Gastroesophageal sphincter (tissue), 4 donors: ENCODE data around the gene CCDC136. TPM values are rescaled to one million over a fixed set of nuclear protein-coding genes. Genes with fewer than 3 reads are reported as not detected.

Experiments
- ATAC-seq: fragments of 150-250 bp; one replicate; pipeline ENCODE4 v1.9.1; 2016; ENCODE audit warnings: mild to moderate bottlenecking, moderate library complexity
- H3K27ac ChIP-seq, 4 donors: fragments of 200-600 bp; sonication (generic) in 3 of 4; 1 replicate in 3 of 4; 2 replicates in 1 of 4; pipeline ENCODE4 v1.5.1; 2016 to 2019
- H3K27me3 ChIP-seq: fragments of 200-600 bp; sonication (generic); one replicate; pipeline ENCODE4 v1.5.1; 2019
- H3K36me3 ChIP-seq, 2 donors: fragments of 200-600 bp; sonication (generic); one replicate each; pipeline ENCODE4 v1.5.1; 2019; ENCODE audit warnings: control low read depth in 1 of 2
- H3K4me1 ChIP-seq, 3 donors: fragments of 200-600 bp; sonication (generic); 1 replicate in 2 of 3; 2 replicates in 1 of 3; pipeline ENCODE4 v1.5.1; 2016 to 2019; ENCODE audit warnings: control low read depth in 2 of 3
- H3K4me3 ChIP-seq, 2 donors: fragments of 200-600 bp; sonication (generic); one replicate each; pipeline ENCODE4 v1.5.1; 2019; ENCODE audit warnings: mild to moderate bottlenecking in 1 of 2, moderate library complexity in 1 of 2
- H3K9me3 ChIP-seq, 3 donors: fragments of 200-600 bp; sonication (generic); one replicate each; pipeline ENCODE4 v1.5.1; 2017 to 2019; ENCODE audit warnings: control low read depth in 2 of 3
- EP300 ChIP-seq: sonication (generic); formaldehyde crosslinking; IDR thresholded peaks from one replicate; pipeline ENCODE4 v1.6.1; 2017; ENCODE audit warnings: antibody characterized with exemption, mild to moderate bottlenecking
- POLR2A ChIP-seq, 2 donors: fragments of 450-650 bp; IDR thresholded peaks; one replicate each; pipeline ENCODE4 v1.6.1; 2017; ENCODE audit warnings: antibody characterized with exemption in 2 of 2, mild to moderate bottlenecking in 2 of 2, moderate library complexity in 1 of 2
- POLR2AphosphoS5 ChIP-seq: sonication (generic); formaldehyde crosslinking; IDR thresholded peaks from one replicate; pipeline ENCODE4 v1.6.1; 2017; ENCODE audit warnings: antibody characterized with exemption
- WGBS, 2 donors: methylation state at CpG; one replicate each; pipeline ENCODE4 v1.1.5; 2018; ENCODE audit warnings: low coverage in 1 of 2; 5-methylcytosine and 5-hydroxymethylcytosine counted together
- total RNA-seq, 4 donors: library from RNA; depleted of rRNA; stranded (reverse); fragments of >200 nt; gene quantifications; one replicate each; pipeline ENCODE4 v1.1.0, GENCODE V29; 2016
- TF ChIP-seq, protein P1 (sequence below), 4 experiments: fragments of 200-600 bp in 2 of 4; fragments of 450-650 bp in 2 of 4; sonication (generic) in 1 of 4; IDR thresholded peaks; one replicate each; pipeline ENCODE4 v1.5.1; 2017 to 2019; ENCODE audit warnings: antibody characterized with exemption in 4 of 4, mild to moderate bottlenecking in 2 of 4, moderate library complexity in 2 of 4

Gene CCDC136
- total RNA-seq, 4 donors from 2014 or later = 14.5 to 46.9 (median 21.5) TPM

DNA sequence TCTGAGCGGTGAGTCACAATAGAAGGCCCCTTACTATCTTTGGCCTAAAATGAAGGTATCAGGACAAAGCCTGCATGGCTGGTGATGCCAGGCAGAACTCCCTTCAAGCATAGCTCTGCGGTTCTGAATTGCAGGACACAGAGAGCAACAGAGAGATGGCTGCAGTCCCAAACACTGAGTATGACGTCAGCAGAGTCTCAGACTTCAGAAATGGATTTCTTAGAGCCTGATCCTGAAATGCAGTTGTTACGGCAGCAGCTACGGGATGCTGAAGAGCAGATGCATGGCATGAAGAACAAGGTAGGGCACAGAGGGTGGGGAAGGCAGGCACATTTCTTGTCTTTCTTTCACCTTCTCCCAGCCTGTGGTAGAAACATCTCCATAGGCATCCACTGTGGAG, 13.5 kb downstream of the CCDC136 start:
- H3K27ac ChIP-seq = no peak overlapping the region
- H3K27me3 ChIP-seq = no peaks in the 10 kb centered on the region
- H3K36me3 ChIP-seq = peaks cover 0 to 82% of the 10 kb centered on the region in 2 donors
- no peak for ATAC-seq
- no peaks in the 10 kb centered on the region for H3K9me3 ChIP-seq
- 78% methylated on average over 5 of the region's 5 CpGs; no CpG with 5 or more reads in 1 of the 2 donors for WGBS, 2 donors
- TF ChIP-seq POLR2AphosphoS5 = no peak
- TF ChIP-seq EP300 = no peak
- TF ChIP-seq, protein P1, sequence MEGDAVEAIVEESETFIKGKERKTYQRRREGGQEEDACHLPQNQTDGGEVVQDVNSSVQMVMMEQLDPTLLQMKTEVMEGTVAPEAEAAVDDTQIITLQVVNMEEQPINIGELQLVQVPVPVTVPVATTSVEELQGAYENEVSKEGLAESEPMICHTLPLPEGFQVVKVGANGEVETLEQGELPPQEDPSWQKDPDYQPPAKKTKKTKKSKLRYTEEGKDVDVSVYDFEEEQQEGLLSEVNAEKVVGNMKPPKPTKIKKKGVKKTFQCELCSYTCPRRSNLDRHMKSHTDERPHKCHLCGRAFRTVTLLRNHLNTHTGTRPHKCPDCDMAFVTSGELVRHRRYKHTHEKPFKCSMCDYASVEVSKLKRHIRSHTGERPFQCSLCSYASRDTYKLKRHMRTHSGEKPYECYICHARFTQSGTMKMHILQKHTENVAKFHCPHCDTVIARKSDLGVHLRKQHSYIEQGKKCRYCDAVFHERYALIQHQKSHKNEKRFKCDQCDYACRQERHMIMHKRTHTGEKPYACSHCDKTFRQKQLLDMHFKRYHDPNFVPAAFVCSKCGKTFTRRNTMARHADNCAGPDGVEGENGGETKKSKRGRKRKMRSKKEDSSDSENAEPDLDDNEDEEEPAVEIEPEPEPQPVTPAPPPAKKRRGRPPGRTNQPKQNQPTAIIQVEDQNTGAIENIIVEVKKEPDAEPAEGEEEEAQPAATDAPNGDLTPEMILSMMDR (IDR thresholded peaks at IDR 0.05) = no peak
- no peak for TF ChIP-seq POLR2A (IDR thresholded peaks at IDR 0.05)
- H3K4me3 ChIP-seq = no peak overlapping the region
- H3K4me1 ChIP-seq = no peaks in the 10 kb centered on the region

DNA sequence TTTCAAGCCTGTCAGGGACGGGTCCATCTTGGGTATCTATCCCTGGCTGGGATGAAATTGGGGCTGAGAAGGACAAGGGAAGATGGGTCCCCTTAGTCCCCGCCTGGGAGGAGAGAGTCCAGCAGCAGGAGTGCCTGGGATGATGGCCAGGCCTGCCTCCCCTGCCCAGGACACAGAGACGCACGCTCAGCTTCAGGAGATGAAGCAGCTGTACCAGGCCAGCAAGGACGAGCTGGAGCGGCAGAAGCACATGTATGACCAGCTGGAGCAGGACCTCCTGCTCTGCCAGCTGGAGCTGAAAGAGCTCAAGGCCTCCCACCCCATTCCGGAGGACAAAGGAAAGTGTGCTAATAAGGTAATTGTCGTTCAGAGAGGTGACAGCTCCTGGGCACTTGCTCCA, 15.4 kb downstream of the CCDC136 start:
- Histone ChIP-seq H3K27me3 (no peaks in the 10 kb centered on the region), H3K27ac (no peak overlapping the region), H3K36me3 (peaks cover 0 to 72% of the 10 kb centered on the region in 2 donors), H3K4me3 (no peak overlapping the region), H3K4me1 (no peaks in the 10 kb centered on the region), H3K9me3 (no peaks in the 10 kb centered on the region)
- ATAC-seq = no peak
- WGBS, 2 donors = 76 to 100% methylated on average over 1 to 2 of the region's 8 CpGs
- TF ChIP-seq, protein P1 (IDR thresholded peaks at IDR 0.05) = no peak
- TF ChIP-seq POLR2A (IDR thresholded peaks at IDR 0.05) = no peak
- no peak for TF ChIP-seq POLR2AphosphoS5
- TF ChIP-seq EP300 = no peak

DNA sequence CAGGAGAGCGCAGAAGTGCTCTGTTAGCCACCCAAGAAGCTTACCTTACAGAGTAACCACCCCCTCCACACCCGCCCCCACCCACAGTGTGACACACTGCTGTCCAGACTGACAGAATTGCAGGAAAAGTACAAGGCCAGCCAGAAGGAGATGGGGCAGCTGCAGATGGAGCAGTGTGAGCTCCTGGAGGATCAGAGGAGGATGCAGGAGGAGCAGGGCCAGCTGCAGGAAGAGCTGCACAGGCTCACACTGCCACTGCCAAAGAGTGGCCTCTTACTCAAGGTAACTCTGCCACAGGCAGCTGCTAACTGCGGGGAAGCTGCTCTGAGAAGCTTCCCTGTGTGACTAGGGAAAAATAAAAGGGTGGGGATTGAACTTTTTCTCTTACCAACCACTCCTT, 17.6 kb downstream of the CCDC136 start:
- Histone ChIP-seq H3K4me1 (no peaks in the 10 kb centered on the region), H3K4me3 (no peak overlapping the region), H3K36me3 (peaks cover 0 to 65% of the 10 kb centered on the region in 2 donors), H3K27ac (no peak overlapping the region), H3K27me3 (no peaks in the 10 kb centered on the region), H3K9me3 (no peaks in the 10 kb centered on the region)
- ATAC-seq = no peak
- 100% methylated on average over 1 to 2 of the region's 3 CpGs for WGBS, 2 donors
- no peak for TF ChIP-seq POLR2AphosphoS5
- no peak for TF ChIP-seq POLR2A (IDR thresholded peaks at IDR 0.05)
- TF ChIP-seq, protein P1 (IDR thresholded peaks at IDR 0.05) = no peak
- TF ChIP-seq EP300 = no peak

DNA sequence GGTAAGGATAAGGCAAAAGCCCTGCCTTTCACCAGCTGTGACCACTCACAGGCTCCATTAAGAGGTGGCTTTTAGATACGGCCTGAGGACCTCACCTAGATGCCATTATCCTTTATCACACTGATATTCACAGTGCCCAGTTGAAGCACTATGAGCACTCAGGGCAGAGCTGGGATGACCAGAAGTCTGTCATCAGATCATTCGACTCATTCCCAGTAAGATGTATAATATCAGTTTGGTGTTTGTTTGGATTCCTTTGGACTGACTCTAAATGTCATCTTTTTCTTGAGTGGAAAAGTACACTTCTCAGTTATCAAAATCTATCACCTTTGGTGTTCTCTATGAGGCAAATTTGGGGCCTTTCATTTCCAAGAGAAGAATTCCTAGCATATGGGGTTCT, 18.7 kb downstream of the CCDC136 start:
- Histone ChIP-seq H3K36me3 (peaks cover 0 to 54% of the 10 kb centered on the region in 2 donors), H3K4me3 (no peak overlapping the region)
- 63 to 90% methylated on average over 2 of the region's 2 CpGs for WGBS, 2 donors

DNA sequence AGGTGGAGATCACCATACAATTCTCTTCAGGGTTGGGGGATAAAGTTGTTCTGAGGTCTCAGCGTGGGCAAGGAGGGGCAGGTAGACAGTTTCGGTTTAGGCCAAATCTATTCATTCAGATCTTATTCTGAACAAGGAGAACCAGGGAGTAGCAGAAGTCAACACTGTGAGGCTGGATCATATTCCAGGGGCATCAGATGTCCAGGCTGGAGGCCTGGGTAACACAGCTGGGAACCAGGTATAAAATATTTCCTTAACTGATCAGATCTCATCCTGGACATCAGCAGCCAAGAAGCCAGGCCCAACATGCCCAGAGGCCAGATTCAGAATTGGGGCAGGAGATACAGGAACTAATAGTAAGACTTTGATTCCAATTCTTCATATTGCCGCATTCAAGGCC, 19.2 kb downstream of the CCDC136 start:
- H3K27me3 ChIP-seq = no peaks in the 10 kb centered on the region
- no peak for TF ChIP-seq EP300
- no peak for TF ChIP-seq POLR2AphosphoS5
- TF ChIP-seq, protein P1 (IDR thresholded peaks at IDR 0.05) = no peak
- TF ChIP-seq POLR2A (IDR thresholded peaks at IDR 0.05) = no peak
- no peak overlapping the region for H3K4me3 ChIP-seq
- H3K9me3 ChIP-seq = no peaks in the 10 kb centered on the region
- no peak for ATAC-seq
- H3K27ac ChIP-seq = no peak overlapping the region
- WGBS, 2 donors = 95% methylated on average over 2 of the region's 3 CpGs; no CpG with 5 or more reads in 1 of the 2 donors
- H3K36me3 ChIP-seq = peaks cover 0 to 48% of the 10 kb centered on the region in 2 donors
- no peaks in the 10 kb centered on the region for H3K4me1 ChIP-seq

More for the DNA sequence above, 18.7 kb downstream of the CCDC136 start:
- no peaks in the 10 kb centered on the region for H3K9me3 ChIP-seq
- no peak for TF ChIP-seq POLR2A (IDR thresholded peaks at IDR 0.05)
- TF ChIP-seq, protein P1 (IDR thresholded peaks at IDR 0.05) = no peak
- TF ChIP-seq POLR2AphosphoS5 = no peak
- no peaks in the 10 kb centered on the region for H3K27me3 ChIP-seq
- no peak for ATAC-seq
- H3K27ac ChIP-seq = no peak overlapping the region
- no peaks in the 10 kb centered on the region for H3K4me1 ChIP-seq
